Endothelial cell of umbilical vein (primary cell): ENCODE data around the gene CYTH1. TPM values are rescaled to one million over a fixed set of nuclear protein-coding genes. Genes with fewer than 3 reads are reported as not detected.

Experiments
- BruUV-seq: library from RNA; stranded (reverse); fragments of 400-500 nt; replicated peaks from 2 replicates; lab custom pipeline; 2021; lab: Mats Ljungman, UMichigan
- CTCF ChIA-PET: fragments of 300-600, 350-600 bp; sonication (Branson Sonifier 250); formaldehyde crosslinking; loops from one replicate; lab custom pipeline; 2021; ENCODE audit warnings: antibody characterized with exemption, inconsistent platforms; lab: Charles Lee
- POLR2A ChIA-PET: fragments of 300-600, 350-600 bp; sonication (Branson Sonifier 250); formaldehyde crosslinking; loops from one replicate; lab custom pipeline; 2021; ENCODE audit warnings: antibody characterized with exemption, inconsistent platforms; lab: Charles Lee
- DNase-seq: peaks from one replicate; pipeline ENCODE4 v3.0.0-alpha.2; 2011; ENCODE audit warnings: low read depth, low spot score
- FAIRE-seq: peaks from 2 replicates; lab custom pipeline; 2011; peaks lifted over from hg19 to GRCh38; lab: Jason Lieb, UNC
- H2AFZ ChIP-seq: 2 replicates; pipeline ENCODE4 v1.6.0; 2012; ENCODE audit warnings: low read depth, low read length, control low read depth, inconsistent platforms
- H3K27ac ChIP-seq: 2 replicates; pipeline ENCODE4 v1.5.1; 2011; ENCODE audit warnings: low read depth, mild to moderate bottlenecking, control low read depth, low read length, moderate library complexity; ENCODE audit not compliant: insufficient read depth
- H3K27me3 ChIP-seq, 2 experiments: 2 replicates each; pipeline versions ENCODE4 v1.6.0 to v1.6.1; 2011; ENCODE audit warnings: low read length in 2 of 2, mixed read lengths in 1 of 2; ENCODE audit not compliant: control insufficient read depth in 2 of 2, insufficient read depth in 2 of 2
- H3K36me3 ChIP-seq, 2 experiments: 2 replicates in 1 of 2; 3 replicates in 1 of 2; pipeline ENCODE4 v1.5.1; 2011; ENCODE audit warnings: low read length in 2 of 2, mild to moderate bottlenecking in 1 of 2, moderate library complexity in 1 of 2; ENCODE audit not compliant: control insufficient read depth in 2 of 2, insufficient read depth in 2 of 2; ENCODE audit errors: extremely low read depth in 1 of 2
- H3K4me1 ChIP-seq: 3 replicates; pipeline ENCODE4 v1.5.1; 2011; ENCODE audit warnings: mild to moderate bottlenecking, low read length; ENCODE audit not compliant: control insufficient read depth, insufficient read depth; ENCODE audit errors: extremely low read depth
- H3K4me2 ChIP-seq: 2 replicates; pipeline ENCODE4 v1.6.1; 2011; ENCODE audit warnings: low read length, control low read depth, mixed read lengths; ENCODE audit not compliant: insufficient read depth
- H3K4me3 ChIP-seq, 3 experiments: fragments of 200-600 bp in 1 of 3; sonication (generic), shearing (Covaris generic) in 1 of 3; replicated peaks in 1 of 3; 2 replicates each; pipeline ENCODE4 v1.5.1; 2011 to 2016; ENCODE audit warnings: control low read depth in 3 of 3, low read length in 3 of 3, mild to moderate bottlenecking in 2 of 3, inconsistent platforms in 1 of 3, low read depth in 1 of 3, moderate library complexity in 1 of 3; ENCODE audit not compliant: insufficient read depth in 1 of 3
- H3K79me2 ChIP-seq: 2 replicates; pipeline ENCODE4 v1.6.0; 2012; ENCODE audit warnings: low read length, inconsistent platforms; ENCODE audit not compliant: control insufficient read depth, insufficient read depth
- H3K9ac ChIP-seq: replicated peaks from 2 replicates; pipeline ENCODE3; 2011; ENCODE audit warnings: low read length, control low read depth; ENCODE audit not compliant: insufficient read depth; ENCODE audit errors: extremely low read depth
- H3K9me1 ChIP-seq: replicated peaks from 3 replicates; pipeline ENCODE4 v1.6.0; 2011; ENCODE audit warnings: mild to moderate bottlenecking, low read length; ENCODE audit not compliant: control insufficient read depth, insufficient read depth; ENCODE audit errors: extremely low read depth
- H3K9me3 ChIP-seq: replicated peaks from 2 replicates; pipeline ENCODE4 v1.5.1; 2012; ENCODE audit warnings: low read length, inconsistent platforms; ENCODE audit not compliant: control insufficient read depth, insufficient read depth
- H4K20me1 ChIP-seq: replicated peaks from 2 replicates; pipeline ENCODE3; 2011; ENCODE audit warnings: mild to moderate bottlenecking, low read length; ENCODE audit not compliant: control insufficient read depth, insufficient read depth; ENCODE audit errors: extremely low read depth
- CTCF ChIP-seq, 2 donors: IDR thresholded peaks; 1 replicate in 1 of 2; 2 replicates in 1 of 2; pipeline ENCODE4 v1.5.1; 2011; ENCODE audit warnings: low read length in 2 of 2, mild to moderate bottlenecking in 2 of 2, moderate library complexity in 2 of 2, control low read depth in 1 of 2, inconsistent platforms in 1 of 2, low read depth in 1 of 2; ENCODE audit not compliant: insufficient read depth in 1 of 2; ENCODE audit errors: extremely low read depth in 1 of 2
- EZH2 ChIP-seq: IDR thresholded peaks from 2 replicates; pipeline ENCODE4 v1.6.1; 2012; ENCODE audit warnings: borderline replicate concordance, low read depth, mild to moderate bottlenecking, moderate library complexity, low read length, inconsistent platforms; ENCODE audit not compliant: severe bottlenecking
- FOS ChIP-seq: IDR thresholded peaks from 2 replicates; pipeline ENCODE4 v1.6.1; 2011; ENCODE audit warnings: mild to moderate bottlenecking, low read length, moderate library complexity, borderline replicate concordance; ENCODE audit not compliant: insufficient read depth
- GATA2 ChIP-seq: IDR thresholded peaks from 2 replicates; pipeline ENCODE4 v1.7.0; 2011; ENCODE audit warnings: low read depth, mild to moderate bottlenecking, moderate library complexity, mixed read lengths, low read length; ENCODE audit not compliant: insufficient read length, insufficient read depth
- JUN ChIP-seq: IDR thresholded peaks from 2 replicates; pipeline ENCODE4 v1.6.1; 2011; ENCODE audit warnings: borderline replicate concordance, low read depth; ENCODE audit not compliant: insufficient read length, insufficient read depth
- MAX ChIP-seq: IDR thresholded peaks from 2 replicates; pipeline ENCODE4 v1.6.1; 2011; ENCODE audit not compliant: insufficient read depth, insufficient read length
- MYC ChIP-seq: IDR thresholded peaks from one replicate; pipeline ENCODE4 v1.6.1; 2011; ENCODE audit warnings: mild to moderate bottlenecking, low read depth, low read length
- POLR2A ChIP-seq: IDR thresholded peaks from 2 replicates; pipeline ENCODE4 v1.6.1; 2012; ENCODE audit warnings: low read depth, mild to moderate bottlenecking, control low read depth, low read length
- POLR2AphosphoS5 ChIP-seq: IDR thresholded peaks from 2 replicates; pipeline ENCODE4 v1.6.1; 2012; ENCODE audit warnings: low read depth, mild to moderate bottlenecking, control low read depth, low read length, moderate library complexity; ENCODE audit not compliant: insufficient read depth
- dilution Hi-C: fragments of 300-500 bp; cut with MboI; formaldehyde crosslinking; loops from one replicate; pipeline ENCODE4 v1.15.0; 2019; ENCODE audit warnings: low sequenced_read_pairs; ENCODE audit not compliant: extremely low pct_ligation_motif_present
- intact Hi-C: fragments of 100-400 bp; cut with micrococcal nuclease; formaldehyde crosslinking; loops from one replicate; pipeline ENCODE4 v1.10.0; 2022
- polyA plus RNA-seq, 4 experiments: library from polyadenylated mRNA; depleted of rRNA in 3 of 4; stranded (reverse) in 3 of 4; unstranded in 1 of 4; fragments of >200 nt; gene quantifications; 2 replicates each; pipeline versions ENCODE4 v1.2.1 to v1.2.3, GENCODE V29; 2011 to 2012; ENCODE audit warnings: missing spikeins in 1 of 4
- total RNA-seq: library from RNA; stranded (reverse); gene quantifications from 2 replicates; pipeline ENCODE4 v1.2.3, GENCODE V29; 2021

The CYTH1 gene
- total and polyA plus RNA-seq, 2 donors (not counting 3 experiments of a cell fraction or from before 2014, with no cell fraction given): 35.9 to 49.9 TPM

GRCh38 chr17:78725448-78726021 lies 56.5 kb downstream of the CYTH1 start:
- H3K27me3 ChIP-seq: no peaks in the 10 kb centered on the region
- no peak overlapping the region for H2AFZ ChIP-seq
- no TSS peak for BruUV-seq
- no peak overlapping the region for H3K27ac ChIP-seq
- no peak for FAIRE-seq
- ChIA-PET POLR2A (no interaction called here), CTCF (interaction anchor here (0.8 to 2.3 kb wide), 4 partner anchors 9 to 229 kb away, joined by 3 to 6 read pairs (median 4); no protein-coding TSS in a partner anchor)
- peaks cover 7% of the 10 kb centered on the region for H4K20me1 ChIP-seq
- no peaks in the 10 kb centered on the region for H3K9me1 ChIP-seq
- no peak overlapping the region for H3K4me2 ChIP-seq
- H3K9me3 ChIP-seq: no peaks in the 10 kb centered on the region
- intact Hi-C loops: no loop called here
- TF ChIP-seq EZH2 (no peak), MYC (no peak), GATA2 (no peak), JUN (no peak), POLR2AphosphoS5 (no peak), MAX (no peak), CTCF (IDR thresholded peaks at IDR 0.05; ENCODE audit: extremely low read depth in 1 of 2, insufficient read depth in 1 of 2, low read depth in 1 of 2, low read length in 2 of 2) (no peak), POLR2A (no peak), FOS (no peak)
- H3K9ac ChIP-seq: no peak overlapping the region
- no peak overlapping the region for H3K4me3 ChIP-seq
- dilution Hi-C loops: no loop called here
- DNase-seq: no peak
- no peaks in the 10 kb centered on the region for H3K4me1 ChIP-seq
- H3K36me3 ChIP-seq: no peaks in the 10 kb centered on the region
- peaks cover 22% of the 10 kb centered on the region for H3K79me2 ChIP-seq
